HG02870 (cell line): ENCODE results near the gene SLC27A5.
A peak's percentile ranks its signal among the peaks of the same experiment; 100 is the strongest.
"Not testable (repeated sequence)": the region's sequence is repeated elsewhere in the genome, so short reads cannot be mapped to it uniquely, and the experiment has no call there.

Experiments
- ATAC-seq: cut with Tn5 transposase; IDR thresholded peaks from one replicate; pipeline ENCODE4 v1.9.1; 2021; ENCODE audit warnings: mild to moderate bottlenecking, moderate library complexity; ENCODE audit not compliant: unreplicated experiment

SLC27A5 gene

GRCh38 chr19:58471736-58472135, 40.1 kb downstream of the SLC27A5 start:
- no peak for ATAC-seq

GRCh38 chr19:58470837-58471543, 40.8 kb downstream of the SLC27A5 start:
- ATAC-seq = not testable (repeated sequence)

DNA sequence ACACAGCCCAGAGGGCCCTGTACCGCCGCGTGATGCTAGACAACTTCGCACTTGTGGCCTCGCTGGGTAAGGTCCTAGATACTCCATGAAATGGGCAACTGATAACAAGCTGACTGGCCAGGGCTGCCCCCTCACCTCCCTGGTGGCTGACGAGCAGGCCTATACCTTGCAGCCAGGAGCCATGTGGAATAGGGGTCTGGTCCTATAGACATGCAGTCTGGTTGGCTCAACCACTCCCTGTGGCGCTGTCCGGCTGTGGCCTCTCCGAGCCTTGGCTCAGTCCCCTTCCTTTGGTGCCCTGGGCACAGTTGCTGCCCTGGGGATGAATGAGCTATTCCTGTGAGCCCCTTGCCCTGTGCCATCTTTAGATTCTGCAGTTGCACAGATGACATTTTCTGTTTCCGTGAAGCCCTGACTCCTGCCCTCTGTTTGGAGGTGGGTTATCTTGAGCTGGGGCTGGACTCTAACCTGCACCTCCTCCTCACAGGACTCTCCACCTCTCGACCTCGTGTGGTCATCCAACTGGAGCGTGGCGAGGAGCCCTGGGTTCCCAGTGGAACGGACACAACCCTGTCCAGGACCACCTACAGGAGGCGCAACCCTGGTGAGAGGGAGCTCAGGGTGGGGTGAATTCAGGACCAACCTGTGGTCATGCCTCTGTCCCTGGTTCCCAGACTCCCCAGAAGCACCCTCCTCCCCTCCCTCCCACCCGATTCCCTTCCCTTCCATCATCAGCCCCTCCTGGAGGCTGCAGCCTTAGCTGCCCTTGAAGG, 42.4 kb downstream of the SLC27A5 start:
- no peak for ATAC-seq

- ATAC-seq = no peak
Measured at GRCh38 chr19:58468216-58468839, 43.5 kb downstream of the SLC27A5 start.

- peak; percentile 87 for ATAC-seq
Measured at GRCh38 chr19:58466760-58467589, 44.8 kb downstream of the SLC27A5 start, which contains the start of gene ZNF324. Gene ZNF324, plus strand, starts transcription at chr19:58467080. Its CDS starts 2,106 bp downstream, at chr19:58469186.

GRCh38 chr19:58466089-58466759, 45.6 kb downstream of the SLC27A5 start:
- ATAC-seq = peak; percentile 21

DNA sequence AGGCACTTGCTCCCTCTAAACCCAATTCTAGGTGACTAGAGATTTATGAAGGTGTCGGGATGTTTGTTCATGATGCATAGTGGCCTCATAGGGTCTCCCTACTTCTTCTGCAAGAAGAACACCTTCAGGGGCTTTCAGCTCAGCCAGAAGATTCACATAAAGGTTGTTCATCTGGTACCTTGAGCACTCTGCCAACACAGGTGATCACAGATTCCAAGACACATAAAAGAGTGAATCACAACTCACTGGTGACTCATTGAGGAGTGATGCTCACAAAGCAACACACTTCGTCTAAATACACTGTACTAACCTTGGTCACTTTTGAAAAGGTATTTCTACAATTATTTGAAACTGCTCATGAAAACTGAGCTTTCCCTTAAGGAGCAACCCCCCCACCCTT, 51.8 kb downstream of the SLC27A5 start:
- ATAC-seq = no peak

- ATAC-seq = no peak
Measured at GRCh38 chr19:58456111-58456510, 55.7 kb downstream of the SLC27A5 start.

DNA sequence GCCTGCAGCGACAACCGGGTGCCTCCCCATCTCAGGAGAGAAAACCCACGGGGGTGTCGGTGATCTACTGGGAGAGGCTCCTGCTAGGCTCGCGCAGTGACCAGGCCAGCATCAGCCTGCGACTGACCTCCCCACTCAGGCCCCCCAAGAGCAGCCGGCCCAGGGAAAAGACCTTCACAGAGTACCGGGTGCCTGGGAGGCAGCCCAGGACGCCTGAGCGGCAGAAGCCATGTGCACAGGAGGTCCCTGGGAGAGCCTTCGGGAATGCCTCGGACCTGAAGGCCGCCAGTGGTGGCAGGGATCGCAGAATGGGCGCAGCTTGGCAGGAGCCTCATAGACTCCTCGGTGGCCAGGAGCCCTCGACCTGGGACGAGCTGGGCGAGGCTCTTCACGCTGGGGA, 56.5 kb downstream of the SLC27A5 start:
- no peak for ATAC-seq

DNA sequence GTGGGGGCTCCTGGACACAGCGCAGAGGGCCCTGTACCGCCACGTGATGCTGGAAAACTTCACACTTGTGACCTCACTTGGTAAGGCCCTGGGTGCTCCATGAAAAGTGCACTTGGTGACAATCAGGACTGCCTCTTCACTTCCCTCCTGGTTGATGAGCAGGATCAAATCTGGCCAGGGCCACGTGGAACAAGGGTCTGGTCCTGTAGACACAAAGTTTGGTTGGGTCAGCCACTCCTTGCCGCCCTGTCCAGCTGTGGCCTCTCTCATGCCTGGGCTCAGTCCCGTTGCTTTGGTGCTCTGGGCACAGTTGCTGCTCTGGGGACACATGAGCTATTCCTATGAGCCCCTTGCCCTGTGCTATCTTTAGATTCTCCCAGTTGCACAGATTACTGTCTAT, 58.0 kb downstream of the SLC27A5 start:
- no peak for ATAC-seq

- ATAC-seq = peak; percentile 95
Measured at GRCh38 chr19:58451358-58452101, 60.3 kb downstream of the SLC27A5 start, which contains the start of gene ZNF324B. Gene ZNF324B, plus strand, starts transcription at chr19:58451622. Its CDS starts 2,080 bp downstream, at chr19:58453702.

- peak; percentile 16 for ATAC-seq
Measured at GRCh38 chr19:58450856-58451357, 60.9 kb downstream of the SLC27A5 start.

GRCh38 chr19:58449980-58450379, 61.8 kb downstream of the SLC27A5 start:
- ATAC-seq = not testable (repeated sequence)

DNA sequence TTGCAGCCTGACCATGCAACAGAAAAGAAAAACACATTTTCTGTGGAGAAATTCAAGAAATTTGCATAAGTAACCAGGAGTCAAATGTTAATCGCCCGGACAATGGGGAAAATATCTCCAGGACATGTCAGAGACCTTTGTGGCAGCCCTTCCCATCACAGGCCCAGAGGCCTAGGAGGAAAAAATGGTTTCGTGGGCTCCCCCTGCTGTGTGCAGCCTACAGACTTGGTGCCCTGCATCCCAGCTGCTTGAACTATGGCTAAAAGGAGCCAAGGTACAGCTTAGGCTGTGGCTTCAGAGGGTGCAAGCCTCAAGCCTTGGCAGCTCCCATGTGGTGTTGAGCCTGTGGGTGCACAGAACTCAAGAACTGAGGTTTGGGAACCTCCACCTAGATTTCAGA, 62.9 kb downstream of the SLC27A5 start:
- ATAC-seq = not testable (repeated sequence)
